H1 (cell line): ENCODE measurements around the gene SLC1A1.

Source experiments
- EP300 ChIP-seq, 2 experiments: IDR thresholded peaks; 1 replicate in 1 of 2; 2 replicates in 1 of 2; pipeline ENCODE4 v1.6.1; 2011 to 2012; ENCODE audit warnings: low read depth in 2 of 2, low read length in 2 of 2, mild to moderate bottlenecking in 2 of 2, borderline replicate concordance in 1 of 2, inconsistent platforms in 1 of 2, moderate library complexity in 1 of 2
- HDAC2 ChIP-seq, 2 experiments: fragments of 300-600 bp in 1 of 2; sonication (generic) in 1 of 2; IDR thresholded peaks; 2 replicates each; pipeline ENCODE4 v1.6.1; 2011 to 2012; ENCODE audit warnings: low read depth in 2 of 2, low read length in 2 of 2, mild to moderate bottlenecking in 2 of 2, moderate library complexity in 2 of 2, borderline replicate concordance in 1 of 2, inconsistent platforms in 1 of 2
- JUND ChIP-seq: IDR thresholded peaks from 2 replicates; pipeline ENCODE4 v1.6.1; 2011; ENCODE audit warnings: mild to moderate bottlenecking, improper control_type of control experiment, low read length
- POLR2A ChIP-seq, 2 experiments: IDR thresholded peaks; 1 replicate in 1 of 2; 2 replicates in 1 of 2; pipeline ENCODE4 v1.6.1; 2011; ENCODE audit warnings: low read depth in 2 of 2, low read length in 2 of 2, mild to moderate bottlenecking in 2 of 2; ENCODE audit errors: control extremely low read depth in 1 of 2
- POLR2AphosphoS5 ChIP-seq: IDR thresholded peaks from 2 replicates; pipeline ENCODE4 v1.6.1; 2011; ENCODE audit warnings: low read depth, low read length
- RFX5 ChIP-seq: IDR thresholded peaks from 2 replicates; pipeline ENCODE4 v1.6.1; 2011; ENCODE audit warnings: low read depth, low read length, improper control_type of control experiment, borderline replicate concordance
- SP1 ChIP-seq: IDR thresholded peaks from 2 replicates; pipeline ENCODE4 v1.6.1; 2011; ENCODE audit warnings: low read depth, low read length
- SUZ12 ChIP-seq: fragments of 200-600 bp; sonication (generic); IDR thresholded peaks from 2 replicates; pipeline ENCODE4 v1.6.1; 2012; ENCODE audit warnings: mild to moderate bottlenecking, inconsistent platforms, low read length, moderate library complexity, mixed read lengths
- TEAD4 ChIP-seq: IDR thresholded peaks from 2 replicates; pipeline ENCODE4 v1.6.1; 2012; ENCODE audit warnings: low read depth, low read length, inconsistent platforms, mixed read lengths
- TF ChIP-seq, protein P1 (sequence below), 3 experiments: IDR thresholded peaks; 1 replicate in 2 of 3; 2 replicates in 1 of 3; pipeline versions ENCODE4 v1.5.1 to v1.6.1; 2011; ENCODE audit warnings: low read length in 3 of 3, mild to moderate bottlenecking in 3 of 3, inconsistent platforms in 2 of 3, low read depth in 1 of 3, moderate library complexity in 1 of 3; ENCODE audit not compliant: insufficient read depth in 1 of 3; ENCODE audit errors: control extremely low read depth in 1 of 3
- TF ChIP-seq, protein P2 (sequence below): IDR thresholded peaks from 2 replicates; pipeline ENCODE4 v1.6.1; 2011; ENCODE audit warnings: low read length, improper control_type of control experiment

DNA sequence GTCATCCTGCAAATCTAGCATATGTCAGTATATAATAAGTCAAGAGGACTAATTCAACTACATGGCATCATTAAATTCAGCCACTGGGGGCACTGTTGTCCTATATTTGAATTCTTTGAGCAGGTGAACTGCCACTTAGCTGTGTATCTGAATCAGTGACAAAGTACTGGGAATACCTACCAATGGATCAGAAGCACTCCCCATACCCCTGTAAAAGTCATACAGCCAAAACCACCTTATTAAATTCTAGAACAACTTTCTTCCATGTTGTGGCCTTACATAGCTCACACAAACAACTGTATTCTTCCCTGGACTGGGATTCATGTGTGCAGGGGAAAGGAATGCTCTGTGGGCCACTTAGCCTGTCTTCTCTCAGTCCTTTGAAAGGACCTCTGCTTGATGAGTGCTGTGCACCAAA is 114.4 kb downstream of the SLC1A1 start:
- TF ChIP-seq POLR2A (IDR thresholded peaks at IDR 0.05; ENCODE audit: control extremely low read depth in 1 of 2, low read depth in 2 of 2, low read length in 2 of 2) (no peak), JUND (no peak), POLR2AphosphoS5 (no peak), SP1 (no peak), TEAD4 (no peak), RFX5 (no peak), SUZ12 (no peak), EP300 (IDR thresholded peaks at IDR 0.05; ENCODE audit: borderline replicate concordance in 1 of 2, low read depth in 2 of 2, low read length in 2 of 2) (no peak), HDAC2 (IDR thresholded peaks at IDR 0.05; ENCODE audit: borderline replicate concordance in 1 of 2, low read depth in 2 of 2, low read length in 2 of 2) (no peak)
- TF ChIP-seq, protein P1, sequence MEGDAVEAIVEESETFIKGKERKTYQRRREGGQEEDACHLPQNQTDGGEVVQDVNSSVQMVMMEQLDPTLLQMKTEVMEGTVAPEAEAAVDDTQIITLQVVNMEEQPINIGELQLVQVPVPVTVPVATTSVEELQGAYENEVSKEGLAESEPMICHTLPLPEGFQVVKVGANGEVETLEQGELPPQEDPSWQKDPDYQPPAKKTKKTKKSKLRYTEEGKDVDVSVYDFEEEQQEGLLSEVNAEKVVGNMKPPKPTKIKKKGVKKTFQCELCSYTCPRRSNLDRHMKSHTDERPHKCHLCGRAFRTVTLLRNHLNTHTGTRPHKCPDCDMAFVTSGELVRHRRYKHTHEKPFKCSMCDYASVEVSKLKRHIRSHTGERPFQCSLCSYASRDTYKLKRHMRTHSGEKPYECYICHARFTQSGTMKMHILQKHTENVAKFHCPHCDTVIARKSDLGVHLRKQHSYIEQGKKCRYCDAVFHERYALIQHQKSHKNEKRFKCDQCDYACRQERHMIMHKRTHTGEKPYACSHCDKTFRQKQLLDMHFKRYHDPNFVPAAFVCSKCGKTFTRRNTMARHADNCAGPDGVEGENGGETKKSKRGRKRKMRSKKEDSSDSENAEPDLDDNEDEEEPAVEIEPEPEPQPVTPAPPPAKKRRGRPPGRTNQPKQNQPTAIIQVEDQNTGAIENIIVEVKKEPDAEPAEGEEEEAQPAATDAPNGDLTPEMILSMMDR (IDR thresholded peaks at IDR 0.05; ENCODE audit: control extremely low read depth in 1 of 3, insufficient read depth in 1 of 3, low read depth in 1 of 3, low read length in 3 of 3): peak in 2 of 3 experiments; percentile 64 to 75; a peak in 3 of 4 replicates
- TF ChIP-seq, protein P2, sequence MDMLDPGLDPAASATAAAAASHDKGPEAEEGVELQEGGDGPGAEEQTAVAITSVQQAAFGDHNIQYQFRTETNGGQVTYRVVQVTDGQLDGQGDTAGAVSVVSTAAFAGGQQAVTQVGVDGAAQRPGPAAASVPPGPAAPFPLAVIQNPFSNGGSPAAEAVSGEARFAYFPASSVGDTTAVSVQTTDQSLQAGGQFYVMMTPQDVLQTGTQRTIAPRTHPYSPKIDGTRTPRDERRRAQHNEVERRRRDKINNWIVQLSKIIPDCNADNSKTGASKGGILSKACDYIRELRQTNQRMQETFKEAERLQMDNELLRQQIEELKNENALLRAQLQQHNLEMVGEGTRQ: no peak
